OCI-LY7 (cell line): Measurements from ENCODE around the gene GALNT1. TPM values are rescaled to one million over a fixed set of nuclear protein-coding genes. Genes with fewer than 3 reads are reported as not detected.

ENCODE experiments used
- BruUV-seq: library from RNA; stranded (reverse); fragments of 400-500 nt; replicated peaks from 2 replicates; lab custom pipeline; 2021; lab: Mats Ljungman, UMichigan
- CTCF ChIA-PET: fragments of 300-600 bp; sonication (Branson Sonifier 250); formaldehyde crosslinking; loops from one replicate; lab custom pipeline; 2022; ENCODE audit warnings: antibody characterized with exemption; ENCODE audit not compliant: unreplicated experiment; lab: Charles Lee
- POLR2A ChIA-PET: fragments of 300-600 bp; sonication (Branson Sonifier 250); formaldehyde crosslinking; loops from one replicate; lab custom pipeline; 2022; ENCODE audit warnings: antibody characterized with exemption; lab: Charles Lee
- DNase-seq: peaks from one replicate; pipeline ENCODE4 v3.0.0-alpha.2; 2015; ENCODE audit warnings: low spot score
- H2AFZ ChIP-seq: fragments of 200-600 bp; sonication (generic), shearing (Covaris generic); 2 replicates; pipeline ENCODE4 v1.6.1; 2014; ENCODE audit warnings: mild to moderate bottlenecking, antibody characterized with exemption, low read length, moderate library complexity
- H3K27ac ChIP-seq: fragments of 200-600 bp; sonication (generic); 2 replicates; pipeline ENCODE4 v1.5.1; 2014; ENCODE audit warnings: mixed run types, low read depth, mild to moderate bottlenecking, moderate library complexity, low read length, inconsistent platforms; ENCODE audit not compliant: poor library complexity, severe bottlenecking
- H3K36me3 ChIP-seq: fragments of 200-600 bp; sonication (generic); 2 replicates; pipeline ENCODE4 v1.6.1; 2014; ENCODE audit warnings: mild to moderate bottlenecking, antibody characterized with exemption, low read length, moderate library complexity, mixed read lengths; ENCODE audit not compliant: insufficient read depth
- H3K4me1 ChIP-seq: fragments of 200-600 bp; sonication (generic); 2 replicates; pipeline ENCODE4 v1.5.1; 2014; ENCODE audit warnings: mild to moderate bottlenecking, low read length; ENCODE audit not compliant: insufficient read depth, poor library complexity, severe bottlenecking
- H3K4me2 ChIP-seq: fragments of 200-600 bp; sonication (generic); 2 replicates; pipeline ENCODE4 v1.6.1; 2014; ENCODE audit warnings: mild to moderate bottlenecking, low read length
- H3K4me3 ChIP-seq: fragments of 200-600 bp; sonication (generic); 2 replicates; pipeline ENCODE4 v1.5.1; 2014; ENCODE audit warnings: mild to moderate bottlenecking, low read depth, low read length; ENCODE audit not compliant: poor library complexity, severe bottlenecking
- H3K79me2 ChIP-seq: fragments of 200-600 bp; sonication (generic); 2 replicates; pipeline ENCODE4 v1.6.1; 2016; ENCODE audit warnings: low read depth, mild to moderate bottlenecking, low read length, moderate library complexity, mixed read lengths; ENCODE audit not compliant: insufficient read depth
- H3K9me2 ChIP-seq: fragments of 200-600 bp; sonication (generic); 2 replicates; pipeline ENCODE4 v1.6.1; 2016; ENCODE audit warnings: mild to moderate bottlenecking, low read length, mixed read lengths; ENCODE audit not compliant: insufficient read depth
- H3K9me3 ChIP-seq: fragments of 200-600 bp; sonication (generic); 2 replicates; pipeline ENCODE4 v1.6.1; 2014; ENCODE audit warnings: mild to moderate bottlenecking, mixed run types, low read length, mixed read lengths
- H4K20me1 ChIP-seq: fragments of 200-600 bp; sonication (generic); 2 replicates; pipeline ENCODE4 v1.6.1; 2014; ENCODE audit warnings: mild to moderate bottlenecking, antibody characterized with exemption, low read length, moderate library complexity, mixed read lengths; ENCODE audit not compliant: insufficient read depth
- EZH2phosphoT487 ChIP-seq: fragments of 200-600 bp; sonication (generic); IDR thresholded peaks from 2 replicates; pipeline ENCODE4 v1.6.1; 2018; ENCODE audit warnings: low read depth, borderline replicate concordance, mild to moderate bottlenecking, mixed run types, antibody characterized with exemption, low read length, moderate library complexity, mixed read lengths
- intact Hi-C: fragments of 100-400 bp; cut with micrococcal nuclease; formaldehyde crosslinking; loops from one replicate; pipeline ENCODE4 v1.10.0; 2022; ENCODE audit not compliant: unreplicated experiment
- total RNA-seq, 2 experiments: library from RNA; depleted of rRNA in 1 of 2; stranded (reverse); fragments of >200 nt in 1 of 2; shearing (Covaris generic) in 1 of 2; gene quantifications; 2 replicates each; pipeline ENCODE4 v1.2.3, GENCODE V29; 2014 to 2022
- TF ChIP-seq, protein P1 (sequence below): fragments of 200-600 bp; sonication (generic); conservative IDR thresholded peaks from 2 replicates; pipeline ENCODE4 v1.5.1; 2014; ENCODE audit warnings: mild to moderate bottlenecking, antibody characterized with exemption, low read length, moderate library complexity, mixed read lengths

Gene GALNT1
- total RNA-seq, 2 experiments from 2014 or later, result 22.0 to 37.2 TPM

DNA sequence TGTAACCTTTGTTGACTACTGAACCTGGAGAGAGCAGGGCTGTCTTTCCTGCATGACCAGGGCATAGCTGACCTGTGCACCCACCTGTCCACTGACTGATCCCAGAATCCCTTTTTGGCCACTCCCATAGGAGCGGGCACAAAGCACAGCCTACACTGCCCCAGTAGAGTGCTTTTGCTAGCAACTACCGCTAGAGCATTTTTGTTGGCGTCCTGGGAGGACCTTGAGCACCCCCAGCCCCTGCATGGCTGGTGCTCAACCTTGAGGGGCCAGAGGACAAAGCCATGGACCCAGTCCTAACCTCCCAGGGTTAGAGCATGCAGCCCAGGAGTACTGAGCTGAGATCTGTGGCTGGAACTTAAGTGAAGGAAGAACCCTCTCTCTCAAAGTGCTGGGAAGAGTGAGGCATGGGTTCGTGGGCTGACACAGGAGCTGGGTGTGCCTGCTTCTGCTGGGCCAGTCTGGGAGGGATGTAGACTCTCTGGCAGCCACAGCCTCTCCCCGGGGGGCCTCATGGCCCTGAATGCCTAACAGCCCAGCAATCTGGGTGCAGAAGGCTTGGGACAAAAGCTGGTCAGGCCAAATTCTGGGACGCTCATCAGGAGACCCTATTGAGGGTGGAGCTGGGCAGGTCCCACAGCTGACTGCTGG is 140.0 kb downstream of the GALNT1 start:
- no peaks in the 10 kb centered on the region for H3K9me2 ChIP-seq
- no peaks in the 10 kb centered on the region for H3K36me3 ChIP-seq
- intact Hi-C loops, result no loop called here
- H4K20me1 ChIP-seq, result no peaks in the 10 kb centered on the region
- H3K27ac ChIP-seq, result no peak overlapping the region
- H3K4me3 ChIP-seq, result no peak overlapping the region
- H2AFZ ChIP-seq, result no peak overlapping the region
- CTCF ChIA-PET, result no interaction called here
- POLR2A ChIA-PET, result no interaction called here
- H3K9me3 ChIP-seq, result no peaks in the 10 kb centered on the region
- no peak overlapping the region for H3K4me2 ChIP-seq
- no peaks in the 10 kb centered on the region for H3K4me1 ChIP-seq
- no peaks in the 10 kb centered on the region for H3K79me2 ChIP-seq
- no peak for TF ChIP-seq EZH2phosphoT487
- TF ChIP-seq, protein P1, sequence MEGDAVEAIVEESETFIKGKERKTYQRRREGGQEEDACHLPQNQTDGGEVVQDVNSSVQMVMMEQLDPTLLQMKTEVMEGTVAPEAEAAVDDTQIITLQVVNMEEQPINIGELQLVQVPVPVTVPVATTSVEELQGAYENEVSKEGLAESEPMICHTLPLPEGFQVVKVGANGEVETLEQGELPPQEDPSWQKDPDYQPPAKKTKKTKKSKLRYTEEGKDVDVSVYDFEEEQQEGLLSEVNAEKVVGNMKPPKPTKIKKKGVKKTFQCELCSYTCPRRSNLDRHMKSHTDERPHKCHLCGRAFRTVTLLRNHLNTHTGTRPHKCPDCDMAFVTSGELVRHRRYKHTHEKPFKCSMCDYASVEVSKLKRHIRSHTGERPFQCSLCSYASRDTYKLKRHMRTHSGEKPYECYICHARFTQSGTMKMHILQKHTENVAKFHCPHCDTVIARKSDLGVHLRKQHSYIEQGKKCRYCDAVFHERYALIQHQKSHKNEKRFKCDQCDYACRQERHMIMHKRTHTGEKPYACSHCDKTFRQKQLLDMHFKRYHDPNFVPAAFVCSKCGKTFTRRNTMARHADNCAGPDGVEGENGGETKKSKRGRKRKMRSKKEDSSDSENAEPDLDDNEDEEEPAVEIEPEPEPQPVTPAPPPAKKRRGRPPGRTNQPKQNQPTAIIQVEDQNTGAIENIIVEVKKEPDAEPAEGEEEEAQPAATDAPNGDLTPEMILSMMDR, result no peak
- no peak for DNase-seq
- no TSS peak for BruUV-seq

DNA sequence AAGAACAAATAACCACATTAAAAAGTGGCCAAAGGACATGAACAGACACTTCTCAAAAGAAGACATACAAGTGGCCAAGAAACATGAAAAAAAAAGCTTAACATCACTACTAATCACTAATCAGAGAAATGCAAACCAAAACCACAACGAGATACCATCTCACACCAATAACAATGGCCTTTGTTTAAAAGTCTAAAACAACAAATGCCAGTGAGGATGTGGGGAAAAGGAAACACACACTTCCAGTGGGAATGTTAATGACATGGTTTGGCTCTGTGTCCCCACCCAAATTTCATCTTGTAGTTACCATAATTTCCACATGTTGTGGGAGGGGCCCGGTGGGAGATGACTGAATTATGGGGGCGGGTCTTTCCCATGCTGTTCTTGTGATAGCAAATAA is 147.1 kb downstream of the GALNT1 start:
- POLR2A ChIA-PET, result no interaction called here
- no peaks in the 10 kb centered on the region for H4K20me1 ChIP-seq
- H3K9me3 ChIP-seq, result no peaks in the 10 kb centered on the region
- DNase-seq, result no peak
- CTCF ChIA-PET, result no interaction called here
- H3K9me2 ChIP-seq, result no peaks in the 10 kb centered on the region
- no peak overlapping the region for H3K27ac ChIP-seq
- intact Hi-C loops, result no loop called here
- no peaks in the 10 kb centered on the region for H3K36me3 ChIP-seq
- H3K4me2 ChIP-seq, result no peak overlapping the region
- H3K4me3 ChIP-seq, result no peak overlapping the region
- no peak for TF ChIP-seq EZH2phosphoT487
- TF ChIP-seq, protein P1, result no peak
- no TSS peak for BruUV-seq
- H3K79me2 ChIP-seq, result no peaks in the 10 kb centered on the region
- H3K4me1 ChIP-seq, result no peaks in the 10 kb centered on the region
- H2AFZ ChIP-seq, result no peak overlapping the region

DNA sequence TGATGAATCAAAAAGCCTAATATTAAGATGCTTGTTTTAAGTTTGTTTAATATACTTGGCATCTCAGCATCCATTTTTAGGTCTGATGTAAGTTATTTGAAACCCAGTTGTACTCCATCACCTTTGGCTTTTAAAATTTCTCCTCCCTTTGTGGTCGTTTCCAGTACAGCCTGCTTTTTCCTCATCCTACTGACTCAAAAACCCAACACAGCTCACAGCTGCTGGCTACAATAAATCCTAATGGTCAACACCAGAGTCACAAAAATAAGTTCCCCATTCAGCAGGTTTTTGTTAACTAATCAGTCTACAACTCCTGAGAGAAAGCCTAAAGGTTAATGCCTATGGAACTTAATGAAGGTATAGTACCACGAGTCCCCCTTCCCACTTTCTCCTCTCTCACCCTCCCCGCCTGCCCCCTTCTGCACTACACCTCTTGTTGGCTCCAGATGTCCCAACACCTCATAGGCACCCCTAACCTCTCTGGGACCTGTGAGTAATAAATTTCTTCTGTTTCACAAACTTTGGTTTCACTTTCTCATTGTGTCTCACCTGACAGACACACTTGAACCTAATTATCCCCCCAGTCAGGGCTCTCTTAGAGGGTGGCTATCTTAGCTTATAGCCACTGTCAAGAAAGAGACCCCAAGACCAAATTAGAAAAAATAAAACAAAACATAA is 148.6 kb downstream of the GALNT1 start:
- no peaks in the 10 kb centered on the region for H3K9me3 ChIP-seq
- DNase-seq, result no peak
- H4K20me1 ChIP-seq, result no peaks in the 10 kb centered on the region
- no peak overlapping the region for H3K27ac ChIP-seq
- H3K36me3 ChIP-seq, result no peaks in the 10 kb centered on the region
- H3K4me1 ChIP-seq, result no peaks in the 10 kb centered on the region
- ChIA-PET POLR2A (no interaction called here), CTCF (no interaction called here)
- H3K4me2 ChIP-seq, result no peak overlapping the region
- H3K79me2 ChIP-seq, result no peaks in the 10 kb centered on the region
- H3K4me3 ChIP-seq, result no peak overlapping the region
- no peak for TF ChIP-seq EZH2phosphoT487
- TF ChIP-seq, protein P1, result no peak
- no peak overlapping the region for H2AFZ ChIP-seq
- no TSS peak for BruUV-seq
- intact Hi-C loops, result no loop called here
- no peaks in the 10 kb centered on the region for H3K9me2 ChIP-seq
